ENCODE data around the gene LTF. TPM values are rescaled to one million over a fixed set of nuclear protein-coding genes. Genes with fewer than 3 reads are reported as not detected.

LTF gene
- total RNA-seq, 2 donors from 2014 or later: 1.0 to 1.6 TPM

DNA sequence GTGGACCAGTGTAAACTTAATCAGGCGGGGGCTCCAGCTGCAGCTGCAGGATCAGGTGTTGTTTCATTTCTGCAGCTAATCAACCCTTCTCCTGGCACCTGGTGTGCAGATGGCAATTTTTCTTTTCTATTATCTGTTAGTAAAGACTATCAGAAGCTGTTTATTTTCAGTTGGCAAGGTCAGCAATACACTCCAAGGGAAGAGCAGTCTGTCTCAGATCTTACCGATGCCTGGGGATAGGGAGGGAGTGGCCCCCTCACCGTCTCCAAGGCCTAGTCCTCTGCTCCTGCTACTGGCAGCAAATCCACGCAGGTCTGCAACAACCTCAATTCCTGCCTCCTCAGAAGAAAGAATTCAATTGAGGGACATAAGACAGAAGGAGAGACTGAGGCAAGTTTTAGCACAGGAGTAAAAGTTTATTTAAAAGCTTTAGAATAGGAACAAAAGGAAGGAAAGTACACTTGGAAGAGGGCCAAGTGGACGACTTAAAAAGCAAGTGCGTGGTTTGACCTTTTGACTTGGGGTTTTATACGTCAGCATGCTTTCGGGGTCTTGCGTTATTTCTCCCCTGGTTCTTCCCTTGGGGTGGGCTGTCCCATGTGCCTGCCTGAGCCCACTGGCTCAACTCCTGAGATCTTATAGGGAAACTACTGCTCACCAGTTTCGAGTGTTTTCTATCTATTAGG, 48.4 kb downstream of the LTF start:
- Histone ChIP-seq H3K4me1 (no peaks in the 10 kb centered on the region), H3K4me3 (no peak overlapping the region), H3K36me3 (no peaks in the 10 kb centered on the region), H3K27ac (no peak overlapping the region), H3K27me3 (no peaks in the 10 kb centered on the region), H3K9me3 (no peaks in the 10 kb centered on the region), H3K9ac (ENCODE audit: low read depth in 2 of 2, low read length in 2 of 2) (no peak overlapping the region)
- intact Hi-C loops (cut with DNase I): no loop called here
- DNase-seq: no peak
- TF ChIP-seq, protein P1, sequence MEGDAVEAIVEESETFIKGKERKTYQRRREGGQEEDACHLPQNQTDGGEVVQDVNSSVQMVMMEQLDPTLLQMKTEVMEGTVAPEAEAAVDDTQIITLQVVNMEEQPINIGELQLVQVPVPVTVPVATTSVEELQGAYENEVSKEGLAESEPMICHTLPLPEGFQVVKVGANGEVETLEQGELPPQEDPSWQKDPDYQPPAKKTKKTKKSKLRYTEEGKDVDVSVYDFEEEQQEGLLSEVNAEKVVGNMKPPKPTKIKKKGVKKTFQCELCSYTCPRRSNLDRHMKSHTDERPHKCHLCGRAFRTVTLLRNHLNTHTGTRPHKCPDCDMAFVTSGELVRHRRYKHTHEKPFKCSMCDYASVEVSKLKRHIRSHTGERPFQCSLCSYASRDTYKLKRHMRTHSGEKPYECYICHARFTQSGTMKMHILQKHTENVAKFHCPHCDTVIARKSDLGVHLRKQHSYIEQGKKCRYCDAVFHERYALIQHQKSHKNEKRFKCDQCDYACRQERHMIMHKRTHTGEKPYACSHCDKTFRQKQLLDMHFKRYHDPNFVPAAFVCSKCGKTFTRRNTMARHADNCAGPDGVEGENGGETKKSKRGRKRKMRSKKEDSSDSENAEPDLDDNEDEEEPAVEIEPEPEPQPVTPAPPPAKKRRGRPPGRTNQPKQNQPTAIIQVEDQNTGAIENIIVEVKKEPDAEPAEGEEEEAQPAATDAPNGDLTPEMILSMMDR (IDR thresholded peaks at IDR 0.05): no peak

DNA sequence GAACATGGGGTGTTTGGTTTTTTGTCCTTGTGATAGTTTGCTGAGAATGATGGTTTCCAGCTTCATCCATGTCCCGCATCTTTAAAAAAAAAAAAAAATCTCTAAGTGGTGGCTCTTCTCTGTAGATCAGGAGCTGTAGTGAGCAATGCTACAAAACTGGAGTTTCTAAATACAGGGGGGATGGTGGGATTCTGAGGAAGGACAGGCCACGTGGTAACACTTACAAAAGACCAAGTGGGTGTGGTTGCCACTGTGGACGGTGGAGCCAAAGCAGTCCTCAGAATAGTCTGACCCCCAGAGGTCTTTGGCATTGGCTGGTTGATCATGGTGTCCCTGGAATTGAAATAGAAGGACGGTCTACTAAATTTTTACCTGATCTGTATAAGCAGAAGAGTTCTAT, 50.0 kb downstream of the LTF start:
- H3K27me3 ChIP-seq: no peaks in the 10 kb centered on the region
- TF ChIP-seq, protein P1 (IDR thresholded peaks at IDR 0.05): no peak
- H3K27ac ChIP-seq: no peak overlapping the region
- H3K4me3 ChIP-seq: no peak overlapping the region
- H3K4me1 ChIP-seq: no peaks in the 10 kb centered on the region
- intact Hi-C loops (cut with DNase I): no loop called here
- no peak overlapping the region for H3K9ac ChIP-seq (ENCODE audit: low read depth in 2 of 2, low read length in 2 of 2)
- H3K9me3 ChIP-seq: no peaks in the 10 kb centered on the region
- H3K36me3 ChIP-seq: no peaks in the 10 kb centered on the region
- DNase-seq: no peak

DNA sequence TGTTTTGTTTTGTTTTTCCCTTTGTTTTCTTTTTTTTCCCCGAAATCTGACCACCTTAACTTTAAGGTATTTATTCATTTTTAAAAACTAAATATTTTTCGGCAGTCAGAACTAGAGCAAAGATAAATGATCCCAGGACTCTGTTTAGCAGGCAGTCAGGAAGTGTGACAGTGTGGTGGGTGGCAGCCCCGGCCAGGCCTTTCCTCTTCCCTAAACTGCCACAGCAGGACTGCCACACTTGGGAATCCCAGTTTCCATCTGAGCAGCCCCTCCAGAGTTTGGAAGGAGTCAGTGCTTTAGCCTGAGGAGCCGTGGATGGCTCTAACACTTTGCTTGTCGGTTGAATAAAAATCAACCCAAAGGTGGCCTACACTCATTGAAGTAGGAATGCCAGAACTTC, 50.8 kb downstream of the LTF start:
- no peaks in the 10 kb centered on the region for H3K9me3 ChIP-seq
- intact Hi-C loops (cut with DNase I): no loop called here
- H3K27ac ChIP-seq: no peak overlapping the region
- no peak overlapping the region for H3K4me3 ChIP-seq
- H3K9ac ChIP-seq (ENCODE audit: low read depth in 2 of 2, low read length in 2 of 2): no peak overlapping the region
- H3K36me3 ChIP-seq: no peaks in the 10 kb centered on the region
- H3K27me3 ChIP-seq: no peaks in the 10 kb centered on the region
- H3K4me1 ChIP-seq: no peaks in the 10 kb centered on the region
- TF ChIP-seq, protein P1 (IDR thresholded peaks at IDR 0.05): no peak
- no peak for DNase-seq

DNA sequence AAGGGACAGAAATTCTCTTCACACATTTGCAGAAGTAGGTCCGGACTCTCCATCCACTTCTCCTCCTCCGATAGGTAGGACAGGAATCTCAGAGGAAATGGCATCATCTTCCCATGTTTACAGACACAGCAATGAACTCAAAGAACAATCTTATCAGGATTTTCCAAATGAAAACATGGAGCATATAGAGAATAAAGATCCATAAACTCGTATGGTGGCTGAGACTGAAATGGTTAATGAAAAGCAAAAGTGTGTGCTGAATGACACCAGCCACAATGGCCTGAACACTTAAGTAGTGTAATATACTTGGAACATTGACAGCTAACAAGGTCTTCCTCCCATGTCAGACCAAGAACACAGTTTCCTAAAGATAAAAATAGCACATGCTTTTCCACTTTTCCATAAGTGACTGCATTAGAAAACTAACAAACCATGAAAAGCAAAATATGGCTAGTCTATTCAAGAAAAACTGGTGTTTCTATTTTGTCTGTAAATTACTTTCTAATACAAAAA, 51.9 kb downstream of the LTF start:
- Histone ChIP-seq H3K9me3 (no peaks in the 10 kb centered on the region), H3K27ac (no peak overlapping the region), H3K36me3 (no peaks in the 10 kb centered on the region), H3K4me3 (no peak overlapping the region), H3K9ac (ENCODE audit: low read depth in 2 of 2, low read length in 2 of 2) (no peak overlapping the region), H3K4me1 (no peaks in the 10 kb centered on the region), H3K27me3 (no peaks in the 10 kb centered on the region)
- intact Hi-C loops (cut with DNase I): no loop called here
- TF ChIP-seq, protein P1 (IDR thresholded peaks at IDR 0.05): no peak
- no peak for DNase-seq

DNA sequence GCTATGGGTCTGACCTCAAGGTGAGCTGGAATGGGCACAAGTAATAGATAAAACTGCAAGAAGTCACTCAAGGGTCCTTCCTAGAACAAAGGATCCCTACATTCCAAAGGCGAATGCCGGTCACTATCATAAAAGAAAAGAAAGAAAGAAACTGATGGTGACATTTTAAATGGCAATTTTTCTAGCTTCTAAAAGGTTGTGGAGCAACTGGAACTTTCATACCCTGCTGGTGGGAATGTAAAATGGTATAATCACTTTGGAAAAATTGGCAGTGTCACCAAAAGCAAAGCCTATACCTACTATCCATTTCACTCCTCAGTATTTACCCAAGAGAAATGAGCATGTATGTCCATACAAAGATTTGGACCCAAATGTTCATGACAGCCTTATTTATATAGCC, 53.4 kb downstream of the LTF start:
- no peaks in the 10 kb centered on the region for H3K36me3 ChIP-seq
- TF ChIP-seq, protein P1 (IDR thresholded peaks at IDR 0.05): no peak
- H3K9me3 ChIP-seq: no peaks in the 10 kb centered on the region
- peaks cover 3% of the 10 kb centered on the region for H3K4me1 ChIP-seq
- DNase-seq: no peak
- H3K9ac ChIP-seq (ENCODE audit: low read depth in 2 of 2, low read length in 2 of 2): no peak overlapping the region
- no peak overlapping the region for H3K4me3 ChIP-seq
- H3K27me3 ChIP-seq: no peaks in the 10 kb centered on the region
- H3K27ac ChIP-seq: no peak overlapping the region
- intact Hi-C loops (cut with DNase I): no loop called here

Data from colonic mucosa (tissue), 4 donors.